Nephron progenitor cell (in vitro differentiated cells): ENCODE measurements around the gene SYT13.
A peak's percentile ranks its signal among the peaks of the same experiment; 100 is the strongest.

Source experiments
- DNase-seq: peaks from one replicate; pipeline ENCODE4 v3.0.0; 2021
- H3K27ac Mint-ChIP-seq: 2 replicates; pipeline ENCODE4 v1.8.0; 2021; ENCODE audit warnings: mild to moderate bottlenecking, moderate library complexity, mixed read lengths
- H3K27me3 Mint-ChIP-seq: 2 replicates; pipeline ENCODE4 v1.8.0; 2021; ENCODE audit warnings: mild to moderate bottlenecking, low read depth, mixed read lengths; ENCODE audit not compliant: poor library complexity
- H3K36me3 Mint-ChIP-seq: 2 replicates; pipeline ENCODE4 v1.8.0; 2021; ENCODE audit warnings: low read depth, mixed read lengths
- H3K4me1 Mint-ChIP-seq: 2 replicates; pipeline ENCODE4 v1.8.0; 2021; ENCODE audit warnings: mixed read lengths
- H3K4me3 Mint-ChIP-seq: 2 replicates; pipeline ENCODE4 v1.8.0; 2021; ENCODE audit warnings: mild to moderate bottlenecking, moderate library complexity, mixed read lengths
- H3K9me3 Mint-ChIP-seq: 2 replicates; pipeline ENCODE4 v1.8.0; 2021; ENCODE audit warnings: mild to moderate bottlenecking, moderate library complexity, mixed read lengths
- TF ChIP-seq, protein P1 (sequence below): fragments of 200-600 bp; sonication (generic); IDR thresholded peaks from 2 replicates; pipeline ENCODE4 v1.5.0; 2021; ENCODE audit warnings: antibody characterized with exemption

The SYT13 gene

GRCh38 chr11:45205978-45206377 lies 80.2 kb downstream of the SYT13 start:
- DNase-seq: no peak
- Mint-ChIP-seq H3K36me3 (peaks cover 33% of the 10 kb centered on the region), H3K4me1 (peaks cover 40% of the 10 kb centered on the region), H3K27ac (no peak overlapping the region), H3K4me3 (no peak overlapping the region), H3K9me3 (peaks cover 14% of the 10 kb centered on the region), H3K27me3 (peaks cover 6% of the 10 kb centered on the region)
- TF ChIP-seq, protein P1, sequence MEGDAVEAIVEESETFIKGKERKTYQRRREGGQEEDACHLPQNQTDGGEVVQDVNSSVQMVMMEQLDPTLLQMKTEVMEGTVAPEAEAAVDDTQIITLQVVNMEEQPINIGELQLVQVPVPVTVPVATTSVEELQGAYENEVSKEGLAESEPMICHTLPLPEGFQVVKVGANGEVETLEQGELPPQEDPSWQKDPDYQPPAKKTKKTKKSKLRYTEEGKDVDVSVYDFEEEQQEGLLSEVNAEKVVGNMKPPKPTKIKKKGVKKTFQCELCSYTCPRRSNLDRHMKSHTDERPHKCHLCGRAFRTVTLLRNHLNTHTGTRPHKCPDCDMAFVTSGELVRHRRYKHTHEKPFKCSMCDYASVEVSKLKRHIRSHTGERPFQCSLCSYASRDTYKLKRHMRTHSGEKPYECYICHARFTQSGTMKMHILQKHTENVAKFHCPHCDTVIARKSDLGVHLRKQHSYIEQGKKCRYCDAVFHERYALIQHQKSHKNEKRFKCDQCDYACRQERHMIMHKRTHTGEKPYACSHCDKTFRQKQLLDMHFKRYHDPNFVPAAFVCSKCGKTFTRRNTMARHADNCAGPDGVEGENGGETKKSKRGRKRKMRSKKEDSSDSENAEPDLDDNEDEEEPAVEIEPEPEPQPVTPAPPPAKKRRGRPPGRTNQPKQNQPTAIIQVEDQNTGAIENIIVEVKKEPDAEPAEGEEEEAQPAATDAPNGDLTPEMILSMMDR: no peak

DNA sequence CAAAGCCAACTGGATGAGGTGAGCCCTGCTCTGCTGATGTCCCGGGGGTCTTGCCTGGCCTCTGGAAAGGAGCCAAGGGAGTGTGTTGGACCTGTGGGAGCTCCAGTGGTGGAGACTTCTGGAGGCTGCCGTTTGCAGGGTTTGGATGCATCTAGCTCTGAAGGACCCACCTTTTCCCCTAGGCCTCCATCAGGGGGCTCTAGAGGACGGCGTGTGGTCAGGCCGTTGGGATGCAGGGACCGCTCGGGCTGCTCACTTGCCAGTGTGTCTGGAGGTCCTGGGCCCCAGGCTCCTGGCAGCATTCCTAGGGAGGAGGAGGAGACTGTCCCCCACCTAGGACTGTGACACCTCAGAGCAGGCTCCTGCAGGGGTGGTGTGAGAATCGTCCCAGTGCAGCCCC lies 81.4 kb downstream of the SYT13 start:
- no peak overlapping the region for H3K4me3 Mint-ChIP-seq
- H3K36me3 Mint-ChIP-seq: peaks cover 46% of the 10 kb centered on the region
- peaks cover 14% of the 10 kb centered on the region for H3K9me3 Mint-ChIP-seq
- H3K27ac Mint-ChIP-seq: no peak overlapping the region
- TF ChIP-seq, protein P1: peak; percentile 16
- H3K4me1 Mint-ChIP-seq: peaks cover 30% of the 10 kb centered on the region
- H3K27me3 Mint-ChIP-seq: peaks cover 2% of the 10 kb centered on the region
- DNase-seq: peak; percentile 23

DNA sequence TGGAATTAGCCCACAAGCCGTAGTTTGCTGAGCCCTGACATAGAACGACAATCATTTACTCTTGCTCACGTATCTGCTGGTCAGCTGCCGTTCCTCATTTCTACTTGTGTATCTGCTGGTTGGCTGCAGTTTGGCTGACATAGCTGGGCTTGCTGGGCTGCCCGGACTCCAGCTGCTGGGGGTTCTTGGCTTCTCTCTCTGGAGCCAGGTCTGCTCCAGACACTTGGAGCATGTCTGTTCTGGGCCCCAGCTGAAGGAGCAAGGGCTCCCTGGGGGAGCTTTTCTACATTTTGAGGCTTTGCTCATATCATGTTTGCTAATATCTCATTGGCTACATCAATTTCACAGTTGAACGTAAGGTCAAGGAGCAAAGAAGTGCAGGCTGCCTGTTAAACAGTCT lies 92.4 kb downstream of the SYT13 start:
- Mint-ChIP-seq H3K4me1 (no peaks in the 10 kb centered on the region), H3K36me3 (peaks cover 46% of the 10 kb centered on the region), H3K9me3 (peaks cover 18% of the 10 kb centered on the region), H3K4me3 (no peak overlapping the region), H3K27me3 (peaks cover 3% of the 10 kb centered on the region), H3K27ac (no peak overlapping the region)
- TF ChIP-seq, protein P1: no peak
- DNase-seq: no peak
